HUES48 (cell line): ENCODE measurements around the gene ARHGAP5.

Experiments
- H3K27ac ChIP-seq: one replicate; pipeline ENCODE4 v1.7.0; 2013; ENCODE audit warnings: low read depth, low read length, inconsistent platforms
- H3K27me3 ChIP-seq: 2 replicates; pipeline ENCODE4 v1.6.1; 2013; ENCODE audit warnings: mild to moderate bottlenecking, low read length; ENCODE audit not compliant: control insufficient read depth, insufficient read depth
- H3K36me3 ChIP-seq: 2 replicates; pipeline ENCODE4 v1.6.1; 2013; ENCODE audit warnings: low read length; ENCODE audit not compliant: control insufficient read depth, insufficient read depth
- H3K4me1 ChIP-seq: 2 replicates; pipeline ENCODE4 v1.6.1; 2013; ENCODE audit warnings: mild to moderate bottlenecking, low read length; ENCODE audit not compliant: control insufficient read depth, insufficient read depth
- H3K4me3 ChIP-seq: 2 replicates; pipeline ENCODE4 v1.5.1; 2013; ENCODE audit warnings: mild to moderate bottlenecking, low read depth, low read length
- H3K9ac ChIP-seq: 2 replicates; pipeline ENCODE4 v1.6.1; 2013; ENCODE audit warnings: mild to moderate bottlenecking, low read depth, low read length, moderate library complexity
- H3K9me3 ChIP-seq: 2 replicates; pipeline ENCODE4 v1.6.1; 2013; ENCODE audit warnings: low read length; ENCODE audit not compliant: control insufficient read depth, insufficient read depth

ARHGAP5 gene, protein sequence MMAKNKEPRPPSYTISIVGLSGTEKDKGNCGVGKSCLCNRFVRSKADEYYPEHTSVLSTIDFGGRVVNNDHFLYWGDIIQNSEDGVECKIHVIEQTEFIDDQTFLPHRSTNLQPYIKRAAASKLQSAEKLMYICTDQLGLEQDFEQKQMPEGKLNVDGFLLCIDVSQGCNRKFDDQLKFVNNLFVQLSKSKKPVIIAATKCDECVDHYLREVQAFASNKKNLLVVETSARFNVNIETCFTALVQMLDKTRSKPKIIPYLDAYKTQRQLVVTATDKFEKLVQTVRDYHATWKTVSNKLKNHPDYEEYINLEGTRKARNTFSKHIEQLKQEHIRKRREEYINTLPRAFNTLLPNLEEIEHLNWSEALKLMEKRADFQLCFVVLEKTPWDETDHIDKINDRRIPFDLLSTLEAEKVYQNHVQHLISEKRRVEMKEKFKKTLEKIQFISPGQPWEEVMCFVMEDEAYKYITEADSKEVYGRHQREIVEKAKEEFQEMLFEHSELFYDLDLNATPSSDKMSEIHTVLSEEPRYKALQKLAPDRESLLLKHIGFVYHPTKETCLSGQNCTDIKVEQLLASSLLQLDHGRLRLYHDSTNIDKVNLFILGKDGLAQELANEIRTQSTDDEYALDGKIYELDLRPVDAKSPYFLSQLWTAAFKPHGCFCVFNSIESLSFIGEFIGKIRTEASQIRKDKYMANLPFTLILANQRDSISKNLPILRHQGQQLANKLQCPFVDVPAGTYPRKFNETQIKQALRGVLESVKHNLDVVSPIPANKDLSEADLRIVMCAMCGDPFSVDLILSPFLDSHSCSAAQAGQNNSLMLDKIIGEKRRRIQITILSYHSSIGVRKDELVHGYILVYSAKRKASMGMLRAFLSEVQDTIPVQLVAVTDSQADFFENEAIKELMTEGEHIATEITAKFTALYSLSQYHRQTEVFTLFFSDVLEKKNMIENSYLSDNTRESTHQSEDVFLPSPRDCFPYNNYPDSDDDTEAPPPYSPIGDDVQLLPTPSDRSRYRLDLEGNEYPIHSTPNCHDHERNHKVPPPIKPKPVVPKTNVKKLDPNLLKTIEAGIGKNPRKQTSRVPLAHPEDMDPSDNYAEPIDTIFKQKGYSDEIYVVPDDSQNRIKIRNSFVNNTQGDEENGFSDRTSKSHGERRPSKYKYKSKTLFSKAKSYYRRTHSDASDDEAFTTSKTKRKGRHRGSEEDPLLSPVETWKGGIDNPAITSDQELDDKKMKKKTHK (N-terminal part only)

DNA sequence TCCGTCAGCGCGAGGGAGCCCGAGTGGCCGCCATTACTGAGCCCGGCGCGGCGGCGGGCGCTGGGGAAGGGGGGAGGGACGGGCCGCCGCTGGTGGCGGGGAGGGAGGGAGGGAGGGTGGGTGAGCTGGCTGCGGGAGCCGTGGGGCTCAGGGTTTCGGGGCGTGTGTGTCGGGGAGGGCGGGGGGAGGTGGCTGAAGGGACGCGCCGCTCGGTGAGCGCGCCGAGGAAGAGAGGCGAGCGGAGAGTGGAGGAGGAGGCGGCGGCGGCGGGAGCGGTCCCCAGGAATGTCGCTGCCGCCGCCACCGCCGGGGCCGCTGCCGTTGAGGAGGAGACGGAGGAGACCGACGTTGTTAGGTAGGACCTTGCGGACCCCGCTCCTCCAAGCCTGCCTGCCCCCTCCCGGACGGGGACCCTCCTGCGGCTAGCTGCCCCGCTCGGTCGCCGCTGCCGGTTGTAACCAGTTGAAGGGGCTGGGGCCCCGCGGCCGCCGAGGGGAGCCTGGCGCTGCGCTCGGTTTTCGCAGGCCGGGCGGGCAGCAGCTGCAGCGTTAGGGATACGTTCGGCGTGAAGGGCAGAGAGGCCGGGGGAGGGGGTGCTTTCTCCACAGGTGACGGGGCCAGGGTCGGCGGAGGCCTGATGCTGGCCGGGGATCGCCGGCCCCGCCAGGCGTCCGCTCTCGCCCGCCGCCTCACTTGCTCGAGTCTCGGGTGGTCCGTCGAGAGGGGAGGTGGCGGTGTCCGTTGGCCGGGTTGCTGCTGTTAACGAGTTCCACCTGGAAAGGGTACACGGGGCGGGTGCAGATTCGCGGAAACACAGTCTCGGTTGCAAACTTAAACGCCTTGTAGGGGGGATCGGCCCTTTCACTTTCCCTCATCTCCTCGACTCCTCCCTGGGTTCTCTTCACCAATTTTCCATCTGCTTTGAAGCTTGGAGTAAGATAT lies at the start of gene ARHGAP5:
TSS of gene ARHGAP5 (plus strand) at position 224 of the 942 bp plus-strand sequence. CDS start 13,366 bp downstream, outside the sequence.
- H3K27me3 ChIP-seq = no peaks in the 10 kb centered on the region
- H3K9ac ChIP-seq = peak within 1 kb of the TSS; percentile 91
- H3K27ac ChIP-seq = peak within 1 kb of the TSS; percentile 95
- H3K36me3 ChIP-seq = no peaks in the 10 kb centered on the region
- H3K4me1 ChIP-seq = peaks cover 32% of the 10 kb centered on the region
- H3K4me3 ChIP-seq = peak within 1 kb of the TSS; percentile 78
- no peaks in the 10 kb centered on the region for H3K9me3 ChIP-seq

DNA sequence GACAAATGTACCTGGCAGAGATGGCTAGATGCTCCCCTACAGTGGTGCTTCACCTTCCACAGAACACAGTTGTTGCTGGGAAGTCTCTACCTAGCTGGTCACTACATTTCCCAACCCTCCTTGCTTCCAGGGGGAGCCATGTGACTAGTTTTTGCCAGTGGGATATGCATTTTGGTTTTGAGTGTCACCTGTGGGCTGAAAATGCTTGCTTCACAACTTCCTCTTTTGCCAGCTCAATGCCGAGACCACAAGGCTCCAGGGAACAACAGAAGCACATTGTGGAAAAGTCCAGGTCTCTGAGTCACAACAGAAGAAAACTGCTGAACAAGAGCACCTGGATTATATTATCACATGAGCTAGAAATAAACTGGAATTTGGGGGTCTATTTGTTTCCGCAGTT lies 48.5 kb upstream of the ARHGAP5 start:
- H3K4me3 ChIP-seq = no peak overlapping the region
- H3K27me3 ChIP-seq = no peaks in the 10 kb centered on the region
- no peak overlapping the region for H3K9ac ChIP-seq
- H3K4me1 ChIP-seq = no peaks in the 10 kb centered on the region
- H3K36me3 ChIP-seq = no peaks in the 10 kb centered on the region
- no peaks in the 10 kb centered on the region for H3K9me3 ChIP-seq
- H3K27ac ChIP-seq = no peak overlapping the region

DNA sequence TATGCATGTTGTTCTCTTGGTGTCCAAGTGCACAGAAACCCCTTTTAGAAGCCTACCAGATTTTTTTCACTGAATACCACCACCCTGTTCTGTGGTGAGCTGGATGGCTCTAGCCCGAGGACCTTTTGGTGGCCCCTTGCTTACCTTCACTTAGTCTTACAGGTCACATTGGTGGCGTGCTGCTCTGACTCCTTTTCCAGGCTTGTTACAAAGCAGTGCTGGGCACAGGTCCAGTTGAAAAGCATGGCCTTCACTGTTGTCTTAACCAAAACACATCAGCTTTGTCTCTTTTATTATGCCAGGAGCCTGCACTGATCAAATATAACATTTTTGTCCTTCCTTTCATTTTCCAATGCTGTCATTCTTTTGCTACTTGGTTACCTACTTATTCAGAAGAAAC lies 43.6 kb upstream of the ARHGAP5 start:
- no peak overlapping the region for H3K27ac ChIP-seq
- no peaks in the 10 kb centered on the region for H3K27me3 ChIP-seq
- H3K36me3 ChIP-seq = no peaks in the 10 kb centered on the region
- no peaks in the 10 kb centered on the region for H3K9me3 ChIP-seq
- no peak overlapping the region for H3K9ac ChIP-seq
- no peaks in the 10 kb centered on the region for H3K4me1 ChIP-seq
- H3K4me3 ChIP-seq = no peak overlapping the region

DNA sequence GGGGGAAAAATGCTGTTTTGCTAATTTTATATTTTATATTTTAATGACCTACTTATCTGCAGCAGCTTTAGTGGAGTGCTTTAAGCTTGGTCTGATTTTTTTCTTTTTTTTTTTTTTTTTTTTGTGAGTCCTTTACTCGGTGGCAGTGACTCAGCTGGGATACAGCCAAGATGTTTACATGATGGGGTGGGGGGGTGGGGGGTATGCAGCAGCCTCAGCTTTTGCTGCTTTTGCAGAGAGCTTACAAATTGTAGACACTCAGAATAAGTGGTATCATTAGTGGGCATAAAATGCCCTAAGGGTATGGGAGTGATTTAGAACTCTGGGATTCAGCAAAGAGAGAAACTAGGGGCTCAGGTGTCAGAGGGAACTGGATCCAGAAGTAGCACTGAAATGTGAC lies 38.2 kb upstream of the ARHGAP5 start:
- no peak overlapping the region for H3K27ac ChIP-seq
- no peaks in the 10 kb centered on the region for H3K4me1 ChIP-seq
- no peak overlapping the region for H3K9ac ChIP-seq
- no peaks in the 10 kb centered on the region for H3K27me3 ChIP-seq
- no peaks in the 10 kb centered on the region for H3K36me3 ChIP-seq
- H3K4me3 ChIP-seq = no peak overlapping the region
- no peaks in the 10 kb centered on the region for H3K9me3 ChIP-seq

DNA sequence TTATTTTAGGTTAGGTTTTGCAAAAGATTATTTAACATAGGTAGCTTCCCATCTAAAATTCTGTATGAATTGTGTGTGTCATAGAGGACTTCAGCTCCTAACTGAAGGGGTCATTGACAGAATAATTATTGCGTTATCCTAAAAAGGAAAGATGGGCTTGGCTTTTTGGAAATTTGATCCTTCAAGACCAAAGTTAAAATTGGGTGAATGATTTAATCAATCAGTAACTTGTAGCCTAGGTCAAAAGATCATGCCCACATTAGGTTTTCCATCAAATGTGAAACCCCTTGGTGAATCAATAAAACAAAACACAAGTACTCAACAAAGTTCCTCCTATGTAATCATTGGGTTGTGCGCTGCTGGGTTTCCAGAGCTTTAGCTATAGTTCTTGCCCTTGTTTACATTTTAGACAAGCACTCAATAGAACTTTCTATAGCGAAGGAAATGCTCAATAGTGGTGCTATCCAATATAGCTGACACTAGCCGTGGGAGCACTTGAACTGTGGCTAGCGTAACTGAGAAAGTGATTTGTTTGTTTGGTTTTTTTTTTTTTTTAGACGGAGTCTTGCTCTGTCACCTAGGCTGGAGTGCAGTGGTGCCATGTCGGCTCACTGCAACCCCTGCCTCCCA lies 37.6 kb upstream of the ARHGAP5 start:
- no peaks in the 10 kb centered on the region for H3K9me3 ChIP-seq
- no peak overlapping the region for H3K4me3 ChIP-seq

DNA sequence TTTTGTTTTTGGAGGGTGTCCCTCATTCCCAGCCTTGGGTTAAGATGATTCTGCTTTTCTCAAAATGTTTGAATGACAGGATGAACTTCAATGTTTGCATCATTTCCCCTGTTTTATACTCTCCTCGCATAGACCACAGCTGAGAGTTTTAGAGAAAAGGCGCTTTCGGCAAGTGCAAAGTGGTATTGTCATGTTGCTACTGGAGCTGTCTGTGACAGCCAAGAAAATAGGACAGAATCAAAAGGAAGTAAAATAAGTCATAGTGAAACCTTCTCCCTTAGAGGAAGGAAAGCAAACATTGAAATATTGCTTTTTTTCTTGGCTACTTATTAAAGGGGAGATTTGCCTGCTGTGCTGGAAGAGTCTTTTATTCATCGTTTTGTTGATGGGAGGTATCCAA lies 33.5 kb upstream of the ARHGAP5 start:
- peaks cover 2% of the 10 kb centered on the region; the same call in 1 of the 2 replicates for H3K4me1 ChIP-seq
- no peak overlapping the region for H3K9ac ChIP-seq
- H3K27ac ChIP-seq = no peak overlapping the region
- no peaks in the 10 kb centered on the region for H3K36me3 ChIP-seq
- H3K4me3 ChIP-seq = no peak overlapping the region
- H3K9me3 ChIP-seq = no peaks in the 10 kb centered on the region
- H3K27me3 ChIP-seq = no peaks in the 10 kb centered on the region

More for the DNA sequence above, 37.6 kb upstream of the ARHGAP5 start:
- no peak overlapping the region for H3K9ac ChIP-seq
- no peaks in the 10 kb centered on the region for H3K4me1 ChIP-seq
- H3K36me3 ChIP-seq = no peaks in the 10 kb centered on the region
- no peak overlapping the region for H3K27ac ChIP-seq
- H3K27me3 ChIP-seq = no peaks in the 10 kb centered on the region

DNA sequence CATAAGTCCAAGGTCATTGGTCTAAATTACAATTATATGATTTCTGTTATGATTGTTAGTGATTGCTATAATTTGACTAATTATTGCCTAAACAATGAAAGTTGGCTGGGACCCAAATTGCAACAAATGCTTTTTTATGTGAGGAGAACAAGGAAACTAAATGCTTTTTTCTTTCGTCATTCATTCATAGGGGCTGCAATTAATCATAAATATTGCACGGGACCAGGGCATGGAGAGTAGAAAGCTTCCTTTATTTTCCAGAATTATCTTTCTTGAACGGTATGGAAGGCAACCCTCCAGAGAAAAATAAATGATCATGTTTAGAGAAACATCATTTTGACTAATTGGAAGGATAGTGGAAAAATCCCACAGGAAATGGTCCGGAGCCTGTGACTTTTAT lies 32.6 kb upstream of the ARHGAP5 start:
- H3K9me3 ChIP-seq = no peaks in the 10 kb centered on the region
- H3K4me3 ChIP-seq = no peak overlapping the region
- H3K4me1 ChIP-seq = peaks cover 4% of the 10 kb centered on the region; the same call in 1 of the 2 replicates
- H3K27ac ChIP-seq = no peak overlapping the region
- H3K36me3 ChIP-seq = no peaks in the 10 kb centered on the region
- H3K9ac ChIP-seq = no peak overlapping the region
- H3K27me3 ChIP-seq = no peaks in the 10 kb centered on the region

DNA sequence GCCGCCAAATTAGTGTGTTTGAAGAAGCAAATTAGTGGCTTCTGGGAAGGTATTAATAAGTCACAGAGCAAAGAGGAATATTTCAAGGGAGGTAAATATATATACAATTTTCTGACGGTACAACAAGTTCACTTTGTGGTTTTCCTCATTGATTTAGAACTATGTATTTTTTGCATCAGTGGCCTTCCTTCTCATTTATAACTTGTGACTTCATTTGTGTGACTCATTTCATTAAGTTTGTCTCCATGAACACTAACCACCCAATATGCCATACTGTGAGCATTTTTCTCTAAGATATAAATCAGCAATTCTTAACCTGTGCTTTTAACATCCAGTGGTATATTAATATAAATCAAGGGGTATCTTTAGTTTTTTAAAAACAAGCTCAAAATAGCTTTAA lies 29.3 kb upstream of the ARHGAP5 start:
- H3K36me3 ChIP-seq = no peaks in the 10 kb centered on the region
- H3K27ac ChIP-seq = no peak overlapping the region
- no peaks in the 10 kb centered on the region for H3K27me3 ChIP-seq
- H3K9ac ChIP-seq = no peak overlapping the region
- H3K4me3 ChIP-seq = no peak overlapping the region
- peaks cover 4% of the 10 kb centered on the region; the same call in 1 of the 2 replicates for H3K4me1 ChIP-seq
- no peaks in the 10 kb centered on the region for H3K9me3 ChIP-seq

DNA sequence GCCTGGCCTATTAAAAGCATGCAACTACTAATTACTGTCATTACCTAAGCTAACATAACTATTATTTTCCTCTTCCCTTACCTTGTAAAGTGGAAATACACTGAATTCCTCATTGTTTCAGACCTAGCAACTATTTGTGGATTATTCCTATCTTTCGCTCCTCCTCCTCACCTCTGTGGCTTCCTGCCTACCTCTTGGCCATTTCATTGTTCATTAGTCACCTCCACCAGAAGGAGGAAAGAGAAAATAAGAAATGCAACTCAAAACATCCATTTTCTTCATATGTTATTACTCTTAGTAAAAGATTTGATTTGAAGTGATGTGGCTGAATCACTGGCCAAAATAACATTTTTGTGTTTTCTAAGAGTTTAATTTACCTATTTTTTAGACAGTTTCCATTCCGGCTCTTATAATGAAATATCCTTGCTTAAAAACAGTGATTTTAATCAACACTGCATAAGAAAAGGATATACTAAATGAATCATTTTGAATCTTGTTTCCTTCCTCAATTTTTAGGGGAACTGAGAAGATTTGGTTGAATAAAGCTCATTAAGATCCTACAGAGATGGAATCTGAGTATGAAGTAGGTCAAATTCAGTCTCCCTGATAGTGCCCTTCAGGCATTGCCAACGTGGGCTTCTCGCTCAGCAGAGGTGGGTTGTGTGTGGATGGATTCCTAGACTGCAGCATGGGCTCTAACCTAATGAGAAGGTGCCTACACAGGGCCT lies 27.6 kb upstream of the ARHGAP5 start:
- Histone ChIP-seq H3K27ac (no peak overlapping the region), H3K36me3 (no peaks in the 10 kb centered on the region), H3K4me3 (no peak overlapping the region), H3K9ac (no peak overlapping the region), H3K4me1 (peaks cover 4% of the 10 kb centered on the region; the same call in 1 of the 2 replicates), H3K27me3 (no peaks in the 10 kb centered on the region), H3K9me3 (no peaks in the 10 kb centered on the region)
